HCT116 (cell line): ENCODE results near the gene KIAA2012. TPM values are rescaled to one million over a fixed set of nuclear protein-coding genes. Genes with fewer than 3 reads are reported as not detected.

Experiments
- ATAC-seq: fragments of 200-7000 bp; cut with Tn5 transposase; 2 replicates; pipeline ENCODE4 v1.9.1; 2020; ENCODE audit warnings: mild to moderate bottlenecking, moderate library complexity
- BruUV-seq: library from RNA; stranded (reverse); fragments of 400-500 nt; replicated peaks from 2 replicates; lab custom pipeline; 2021; lab: Mats Ljungman, UMichigan
- CTCF ChIA-PET: fragments of 300-600 bp; sonication (Branson Sonifier 250); formaldehyde crosslinking; loops from one replicate; lab custom pipeline; 2021; ENCODE audit warnings: antibody characterized with exemption; lab: Charles Lee
- POLR2A ChIA-PET: fragments of 300-600, 350-600 bp; sonication (Branson Sonifier 250); formaldehyde crosslinking; loops from one replicate; lab custom pipeline; 2021; ENCODE audit warnings: antibody characterized with exemption; lab: Charles Lee
- RAD21 ChIA-PET, 2 experiments: fragments of 300-600 bp; sonication (Branson Sonifier 250); formaldehyde crosslinking; loops; one replicate each; lab custom pipeline; 2023; ENCODE audit warnings: low total read pairs in 2 of 2; ENCODE audit not compliant: uncharacterized antibody in 2 of 2, unreplicated experiment in 2 of 2, low non-redundant PET in 1 of 2; lab: Charles Lee
- DNase-seq: peaks from one replicate; pipeline ENCODE4 v3.0.0-alpha.2; 2010; ENCODE audit warnings: low read depth, low spot score
- H2AFZ ChIP-seq: fragments of 200-600 bp; shearing (Covaris generic), sonication (generic); 2 replicates; pipeline ENCODE4 v1.6.1; 2017; ENCODE audit warnings: low read depth, mixed run types, mixed read lengths, antibody characterized with exemption, low read length; ENCODE audit not compliant: poor library complexity, severe bottlenecking
- H3K27ac ChIP-seq: 2 replicates; pipeline ENCODE4 v1.5.1; 2012; ENCODE audit warnings: low read depth, low read length
- H3K27me3 ChIP-seq: fragments of 200-600 bp; sonication (generic); 2 replicates; pipeline ENCODE4 v1.6.1; 2016; ENCODE audit warnings: mixed run types, low read length, mixed read lengths; ENCODE audit not compliant: insufficient read depth
- H3K36me3 ChIP-seq, 2 experiments: fragments of 200-500 bp in 1 of 2; fragments of 200-600 bp in 1 of 2; sonication (Bioruptor generic) in 1 of 2; sonication (generic) in 1 of 2; 2 replicates each; pipeline versions ENCODE4 v1.5.1 to v1.6.1; 2014 to 2016; ENCODE audit warnings: low read length in 2 of 2, inconsistent platforms in 1 of 2, mixed read lengths in 1 of 2, mixed run types in 1 of 2; ENCODE audit not compliant: insufficient read depth in 2 of 2, control insufficient read depth in 1 of 2
- H3K4me1 ChIP-seq, 2 experiments: fragments of 200-600 bp in 1 of 2; sonication (generic) in 1 of 2; 2 replicates each; pipeline versions ENCODE4 v1.5.1 to v1.6.1; 2012 to 2017; ENCODE audit warnings: low read length in 2 of 2, inconsistent platforms in 1 of 2, mild to moderate bottlenecking in 1 of 2, mixed read lengths in 1 of 2, mixed run types in 1 of 2, moderate library complexity in 1 of 2; ENCODE audit not compliant: insufficient read depth in 2 of 2, control insufficient read depth in 1 of 2
- H3K4me2 ChIP-seq: fragments of 200-600 bp; sonication (generic); 2 replicates; pipeline ENCODE4 v1.6.1; 2017; ENCODE audit warnings: mixed run types, low read length, mixed read lengths
- H3K4me3 ChIP-seq, 2 experiments: fragments of 200-600 bp in 1 of 2; sonication (generic) in 1 of 2; replicated peaks in 1 of 2; 2 replicates each; pipeline ENCODE4 v1.5.1; 2011 to 2016; ENCODE audit warnings: low read length in 2 of 2, control low read depth in 1 of 2, low read depth in 1 of 2, mild to moderate bottlenecking in 1 of 2, mixed read lengths in 1 of 2, mixed run types in 1 of 2
- H3K79me2 ChIP-seq: fragments of 200-600 bp; sonication (generic); 2 replicates; pipeline ENCODE4 v1.6.1; 2017; ENCODE audit warnings: mild to moderate bottlenecking, mixed run types, low read length, moderate library complexity, mixed read lengths; ENCODE audit not compliant: insufficient read depth
- H3K9ac ChIP-seq: fragments of 200-600 bp; sonication (generic); 2 replicates; pipeline ENCODE4 v1.6.1; 2016; ENCODE audit warnings: low read length, mixed read lengths
- H3K9me2 ChIP-seq: fragments of 200-600 bp; sonication (generic), shearing (Covaris generic); 2 replicates; pipeline ENCODE4 v1.6.1; 2017; ENCODE audit warnings: mixed run types, mild to moderate bottlenecking, moderate library complexity; ENCODE audit not compliant: insufficient read depth
- H3K9me3 ChIP-seq, 2 experiments: fragments of 200-500 bp in 1 of 2; fragments of 200-600 bp in 1 of 2; sonication (Bioruptor generic) in 1 of 2; sonication (generic) in 1 of 2; 2 replicates each; pipeline ENCODE4 v1.6.1; 2014 to 2017; ENCODE audit warnings: low read length in 2 of 2, mixed read lengths in 2 of 2, inconsistent platforms in 1 of 2, low read depth in 1 of 2, mild to moderate bottlenecking in 1 of 2, mixed run types in 1 of 2, moderate library complexity in 1 of 2; ENCODE audit not compliant: control insufficient read depth in 1 of 2, insufficient read depth in 1 of 2
- H4K20me1 ChIP-seq: fragments of 200-600 bp; sonication (generic), shearing (Covaris generic); 2 replicates; pipeline ENCODE4 v1.6.1; 2017; ENCODE audit warnings: mixed run types, mild to moderate bottlenecking, moderate library complexity; ENCODE audit not compliant: insufficient read depth
- ATF3 ChIP-seq: IDR thresholded peaks from 2 replicates; pipeline ENCODE4 v1.6.1; 2012
- CBX3 ChIP-seq: IDR thresholded peaks from 2 replicates; pipeline ENCODE4 v1.6.1; 2012; ENCODE audit warnings: low read depth
- CEBPB ChIP-seq: IDR thresholded peaks from 2 replicates; pipeline ENCODE4 v1.6.1; 2012; ENCODE audit warnings: low read depth
- EGR1 ChIP-seq: IDR thresholded peaks from 2 replicates; pipeline ENCODE4 v1.6.1; 2012; ENCODE audit warnings: low read depth
- ELF1 ChIP-seq: IDR thresholded peaks from 2 replicates; pipeline ENCODE4 v1.6.1; 2012; ENCODE audit warnings: low read depth, borderline replicate concordance
- EZH2phosphoT487 ChIP-seq: fragments of 200-600 bp; IDR thresholded peaks from 2 replicates; pipeline ENCODE4 v1.6.1; 2018; ENCODE audit warnings: antibody characterized with exemption, borderline replicate concordance
- FOSL1 ChIP-seq: IDR thresholded peaks from 2 replicates; pipeline ENCODE4 v1.6.1; 2012; ENCODE audit warnings: low read depth
- JUND ChIP-seq: IDR thresholded peaks from 2 replicates; pipeline ENCODE4 v1.6.1; 2012
- POLR2A ChIP-seq: IDR thresholded peaks from 2 replicates; pipeline ENCODE4 v1.7.0; 2011; ENCODE audit warnings: borderline replicate concordance; ENCODE audit not compliant: insufficient read depth, insufficient read length; ENCODE audit errors: extremely low read depth
- POLR2AphosphoS5 ChIP-seq: IDR thresholded peaks from 2 replicates; pipeline ENCODE4 v1.6.1; 2011; ENCODE audit warnings: mild to moderate bottlenecking, low read depth, low read length, moderate library complexity
- SP1 ChIP-seq: IDR thresholded peaks from 2 replicates; pipeline ENCODE4 v1.6.1; 2012; ENCODE audit warnings: low read depth
- YY1 ChIP-seq: IDR thresholded peaks from 2 replicates; pipeline ENCODE4 v1.6.1; 2011; ENCODE audit warnings: low read length, low read depth, moderate library complexity, mild to moderate bottlenecking; ENCODE audit not compliant: insufficient replicate concordance; ENCODE audit errors: extremely low read depth
- ZFX ChIP-seq: fragments of 450-650 bp; IDR thresholded peaks from 2 replicates; pipeline ENCODE4 v1.6.1; 2017
- ZNF274 ChIP-seq: fragments of 200-500 bp; sonication (Bioruptor generic); IDR thresholded peaks from 2 replicates; pipeline ENCODE4 v1.6.1; 2014; ENCODE audit warnings: mild to moderate bottlenecking, low read depth, low read length, inconsistent platforms
- intact Hi-C: fragments of 100-400 bp; cut with micrococcal nuclease; formaldehyde crosslinking; loops from 2 replicates; pipeline ENCODE4 v1.10.0; 2022
- total RNA-seq: library from RNA; stranded (reverse); gene quantifications from one replicate; pipeline ENCODE4 v1.2.1, GENCODE V29; 2021; ENCODE audit not compliant: unreplicated experiment
- TF ChIP-seq, protein P1 (sequence below): IDR thresholded peaks from 2 replicates; pipeline ENCODE4 v1.6.1; 2012; ENCODE audit warnings: low read depth

Gene KIAA2012
- total RNA-seq, 1 experiment from 2014 or later, result not detected

DNA sequence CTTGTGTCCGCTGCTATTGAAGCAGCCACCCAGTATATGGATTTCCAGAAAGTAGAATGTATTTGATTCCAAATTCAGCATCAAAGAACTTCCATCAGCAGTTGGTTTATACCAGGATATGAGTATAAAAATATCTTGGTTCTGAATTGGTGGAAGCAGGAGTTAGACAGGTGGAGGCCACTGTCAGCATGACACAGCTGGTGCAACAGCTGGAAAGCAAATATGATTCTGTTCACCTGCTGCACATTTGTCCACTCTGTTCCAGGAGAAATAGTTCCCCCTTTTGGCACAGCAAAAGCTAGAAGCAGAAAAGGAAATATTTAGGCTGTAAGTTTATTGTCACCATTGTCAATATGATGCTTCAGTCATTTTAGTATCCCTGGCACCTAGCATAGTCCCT is 41.2 kb downstream of the KIAA2012 start:
- BruUV-seq, result no TSS peak
- Histone ChIP-seq H4K20me1 (no peaks in the 10 kb centered on the region), H3K79me2 (no peaks in the 10 kb centered on the region), H3K9me3 (no peaks in the 10 kb centered on the region), H3K4me3 (no peak overlapping the region), H2AFZ (no peak overlapping the region), H3K27me3 (no peaks in the 10 kb centered on the region; the same call in 1 of the 2 replicates), H3K9me2 (no peaks in the 10 kb centered on the region), H3K27ac (no peak overlapping the region), H3K4me1 (no peaks in the 10 kb centered on the region), H3K36me3 (no peaks in the 10 kb centered on the region), H3K9ac (no peak overlapping the region), H3K4me2 (no peak overlapping the region)
- no peak for ATAC-seq
- TF ChIP-seq EGR1 (no peak), YY1 (no peak), CBX3 (no peak), SP1 (no peak), ATF3 (no peak), FOSL1 (no peak), POLR2A (no peak), ZNF274 (no peak), EZH2phosphoT487 (no peak), POLR2AphosphoS5 (no peak), ELF1 (no peak), ZFX (no peak), CEBPB (no peak), JUND (no peak)
- TF ChIP-seq, protein P1, sequence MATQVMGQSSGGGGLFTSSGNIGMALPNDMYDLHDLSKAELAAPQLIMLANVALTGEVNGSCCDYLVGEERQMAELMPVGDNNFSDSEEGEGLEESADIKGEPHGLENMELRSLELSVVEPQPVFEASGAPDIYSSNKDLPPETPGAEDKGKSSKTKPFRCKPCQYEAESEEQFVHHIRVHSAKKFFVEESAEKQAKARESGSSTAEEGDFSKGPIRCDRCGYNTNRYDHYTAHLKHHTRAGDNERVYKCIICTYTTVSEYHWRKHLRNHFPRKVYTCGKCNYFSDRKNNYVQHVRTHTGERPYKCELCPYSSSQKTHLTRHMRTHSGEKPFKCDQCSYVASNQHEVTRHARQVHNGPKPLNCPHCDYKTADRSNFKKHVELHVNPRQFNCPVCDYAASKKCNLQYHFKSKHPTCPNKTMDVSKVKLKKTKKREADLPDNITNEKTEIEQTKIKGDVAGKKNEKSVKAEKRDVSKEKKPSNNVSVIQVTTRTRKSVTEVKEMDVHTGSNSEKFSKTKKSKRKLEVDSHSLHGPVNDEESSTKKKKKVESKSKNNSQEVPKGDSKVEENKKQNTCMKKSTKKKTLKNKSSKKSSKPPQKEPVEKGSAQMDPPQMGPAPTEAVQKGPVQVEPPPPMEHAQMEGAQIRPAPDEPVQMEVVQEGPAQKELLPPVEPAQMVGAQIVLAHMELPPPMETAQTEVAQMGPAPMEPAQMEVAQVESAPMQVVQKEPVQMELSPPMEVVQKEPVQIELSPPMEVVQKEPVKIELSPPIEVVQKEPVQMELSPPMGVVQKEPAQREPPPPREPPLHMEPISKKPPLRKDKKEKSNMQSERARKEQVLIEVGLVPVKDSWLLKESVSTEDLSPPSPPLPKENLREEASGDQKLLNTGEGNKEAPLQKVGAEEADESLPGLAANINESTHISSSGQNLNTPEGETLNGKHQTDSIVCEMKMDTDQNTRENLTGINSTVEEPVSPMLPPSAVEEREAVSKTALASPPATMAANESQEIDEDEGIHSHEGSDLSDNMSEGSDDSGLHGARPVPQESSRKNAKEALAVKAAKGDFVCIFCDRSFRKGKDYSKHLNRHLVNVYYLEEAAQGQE, result no peak
- intact Hi-C loops, result no loop called here
- no peak for DNase-seq
- ChIA-PET POLR2A (no interaction called here), RAD21 (no interaction called here), CTCF (no interaction called here)
